HG03439 (cell line): ENCODE results near the gene EN1.
A peak's percentile ranks its signal among the peaks of the same experiment; 100 is the strongest.

ENCODE experiments used
- ATAC-seq: cut with Tn5 transposase; IDR thresholded peaks from one replicate; pipeline ENCODE4 v1.9.1; 2021; ENCODE audit warnings: mild to moderate bottlenecking, moderate library complexity; ENCODE audit not compliant: unreplicated experiment

EN1 gene

GRCh38 chr2:118846953-118847761 lies at the start of gene EN1:
EN1 (minus strand) TSS chr2:118847648; CDS start chr2:118847167, 481 bp downstream.
- no peak for ATAC-seq

GRCh38 chr2:118893100-118893499 lies 45.7 kb upstream of the EN1 start:
- ATAC-seq = no peak

GRCh38 chr2:118889995-118890394 lies 42.5 kb upstream of the EN1 start:
- no peak for ATAC-seq

- ATAC-seq = no peak
These were observed 36.3 kb upstream of the EN1 start for GRCh38 chr2:118883792-118884191.

- peak; percentile 86 for ATAC-seq
These were observed 35.4 kb upstream of the EN1 start for GRCh38 chr2:118882693-118883336.

- peak; percentile 86 for ATAC-seq
These were observed 34.2 kb upstream of the EN1 start for GRCh38 chr2:118881490-118882129.

- no peak for ATAC-seq
These were observed 33.1 kb upstream of the EN1 start for GRCh38 chr2:118880501-118880900.

GRCh38 chr2:118878531-118879149 lies 31.2 kb upstream of the EN1 start:
- no peak for ATAC-seq

- ATAC-seq = no peak
These were observed 27.9 kb upstream of the EN1 start for GRCh38 chr2:118875318-118875717.

- ATAC-seq = no peak
These were observed 26.9 kb upstream of the EN1 start for GRCh38 chr2:118874324-118874723.

GRCh38 chr2:118865106-118865505 lies 17.7 kb upstream of the EN1 start:
- ATAC-seq = peak; percentile 96

- no peak for ATAC-seq
These were observed 16.8 kb upstream of the EN1 start for GRCh38 chr2:118864207-118864606.

- no peak for ATAC-seq
These were observed 14.3 kb upstream of the EN1 start for GRCh38 chr2:118861731-118862130.

GRCh38 chr2:118861242-118861641 lies 13.8 kb upstream of the EN1 start:
- no peak for ATAC-seq

- no peak for ATAC-seq
These were observed 13.1 kb upstream of the EN1 start for GRCh38 chr2:118860506-118860905.

- no peak for ATAC-seq
These were observed 11.8 kb upstream of the EN1 start for GRCh38 chr2:118859157-118859770.

GRCh38 chr2:118858485-118859156 lies 11.2 kb upstream of the EN1 start:
- no peak for ATAC-seq

GRCh38 chr2:118857677-118858484 lies 10.4 kb upstream of the EN1 start:
- no peak for ATAC-seq

- no peak for ATAC-seq
These were observed 9.7 kb upstream of the EN1 start for GRCh38 chr2:118856978-118857676.
